OCI-LY1 (cell line): Measurements from ENCODE around the gene S100A10.

Source experiments
- CTCF ChIP-seq: fragments of 200-600 bp; sonication (generic), shearing (Covaris generic); IDR thresholded peaks from 2 replicates; pipeline ENCODE4 v1.5.1; 2017; ENCODE audit warnings: mild to moderate bottlenecking, antibody characterized with exemption, low read length, moderate library complexity, mixed read lengths
- EZH2 ChIP-seq: fragments of 200-600 bp; sonication (generic), shearing (Covaris generic); IDR thresholded peaks from 2 replicates; pipeline ENCODE4 v1.8.0; 2017; ENCODE audit warnings: borderline replicate concordance, mixed run types, mild to moderate bottlenecking, antibody characterized with exemption, low read length, moderate library complexity, mixed read lengths

- TF ChIP-seq CTCF: no peak
- no peak for TF ChIP-seq EZH2
Measured at GRCh38 chr1:151976858-151977257, 16.8 kb downstream of the S100A10 start.
